ENCODE results near the gene PDE11A.

PDE11A gene

DNA sequence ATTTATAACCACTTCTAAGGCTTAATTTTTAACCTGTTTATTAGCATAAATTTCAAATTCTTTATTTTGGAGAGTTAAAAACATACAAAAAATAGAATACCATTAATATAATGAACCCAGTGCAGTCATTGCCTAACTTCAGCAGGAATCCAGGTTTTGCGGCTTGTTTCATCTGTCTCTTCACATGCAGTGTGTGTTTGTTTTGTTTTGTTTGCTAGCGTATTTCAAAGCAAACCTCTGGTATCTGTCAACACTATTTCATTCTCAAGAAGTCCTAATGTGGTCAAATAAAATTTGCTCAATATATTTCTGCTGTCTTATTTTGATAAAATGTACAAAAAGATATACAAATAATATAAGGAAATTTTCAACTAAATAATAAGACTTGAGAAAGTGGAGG is 351.5 kb downstream of the PDE11A start:
- DNase-seq, result no peak

DNA sequence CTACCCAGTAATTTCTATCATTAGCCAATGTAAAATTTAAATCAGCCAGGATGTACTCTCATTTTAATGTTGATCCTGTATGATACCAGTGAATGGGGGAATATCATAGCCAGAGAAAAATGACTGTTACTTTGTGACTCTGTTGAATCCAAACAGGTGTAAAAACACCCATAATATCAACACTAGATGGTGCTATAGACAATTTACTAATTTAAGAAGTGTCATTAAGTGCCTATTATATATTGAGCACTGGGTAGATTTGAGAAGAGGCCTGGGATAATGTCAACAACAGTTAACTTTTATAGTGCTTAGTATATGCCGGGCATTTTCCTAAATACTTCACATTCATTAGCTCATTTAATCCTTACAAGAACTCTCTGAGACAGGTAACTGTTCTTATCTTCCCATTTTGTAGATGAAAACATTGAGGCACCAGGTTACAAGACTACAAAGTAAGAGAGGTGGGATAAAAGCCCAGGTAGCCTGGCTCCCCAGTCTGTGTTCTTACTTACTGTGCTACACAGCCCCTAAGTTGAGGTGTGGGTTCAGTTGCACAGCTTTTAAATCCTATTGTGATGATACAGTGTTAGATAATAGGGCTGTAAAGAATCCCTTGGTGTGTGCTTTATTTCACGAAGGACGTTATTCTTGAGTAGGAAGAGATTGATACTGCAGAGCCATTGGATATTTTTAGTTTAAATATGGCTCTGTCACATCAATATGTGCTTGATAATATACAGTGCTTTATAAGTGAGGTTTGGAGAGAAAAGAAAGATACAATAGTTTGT is 354.6 kb downstream of the PDE11A start:
- no peak for DNase-seq

DNA sequence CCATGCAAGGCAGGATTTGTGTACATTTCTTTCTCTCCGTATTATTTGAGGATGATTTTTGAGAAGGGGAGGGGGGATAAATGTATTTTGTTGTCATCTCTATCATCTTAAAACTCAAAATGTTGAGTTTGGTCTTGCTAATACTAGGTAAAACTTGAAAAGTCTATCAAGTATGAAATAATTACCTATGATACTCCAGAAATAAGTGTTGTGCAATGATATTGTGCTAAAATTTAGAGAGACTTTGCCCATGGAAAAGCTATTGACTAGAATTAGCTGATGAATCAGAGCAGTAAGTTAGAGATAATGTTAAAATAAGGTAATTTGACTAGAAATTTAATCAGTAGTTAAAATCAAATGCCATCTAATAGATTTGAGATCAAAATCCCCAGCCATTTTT is 356.1 kb downstream of the PDE11A start:
- no peak for DNase-seq

- DNase-seq, result no peak
Measured at GRCh38 chr2:177715771-177716170, 356.8 kb downstream of the PDE11A start.

DNA sequence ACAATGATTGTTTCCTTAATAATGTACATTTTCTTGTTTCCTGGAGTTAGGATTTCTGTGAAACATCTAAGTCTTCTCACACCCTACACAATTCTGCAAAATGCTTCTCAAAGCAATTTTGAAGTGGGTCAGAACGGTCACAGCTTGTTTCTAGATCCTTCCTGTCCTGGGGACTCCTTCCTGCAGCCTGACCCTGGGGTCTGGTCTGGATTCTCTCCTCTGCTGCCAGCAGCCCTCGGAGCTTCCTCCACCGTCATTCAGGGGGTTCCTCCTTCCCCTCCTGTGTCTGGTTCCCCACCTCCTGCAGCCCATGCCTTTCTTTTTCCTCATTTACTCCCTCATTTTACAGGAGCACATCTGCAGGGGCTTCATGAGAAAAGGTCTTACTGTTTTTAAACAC is 357.9 kb downstream of the PDE11A start:
- no peak for DNase-seq

GRCh38 chr2:177712462-177712861 is 360.1 kb downstream of the PDE11A start:
- no peak for DNase-seq

GRCh38 chr2:177711483-177712265 is 360.9 kb downstream of the PDE11A start:
- no peak for DNase-seq

DNA sequence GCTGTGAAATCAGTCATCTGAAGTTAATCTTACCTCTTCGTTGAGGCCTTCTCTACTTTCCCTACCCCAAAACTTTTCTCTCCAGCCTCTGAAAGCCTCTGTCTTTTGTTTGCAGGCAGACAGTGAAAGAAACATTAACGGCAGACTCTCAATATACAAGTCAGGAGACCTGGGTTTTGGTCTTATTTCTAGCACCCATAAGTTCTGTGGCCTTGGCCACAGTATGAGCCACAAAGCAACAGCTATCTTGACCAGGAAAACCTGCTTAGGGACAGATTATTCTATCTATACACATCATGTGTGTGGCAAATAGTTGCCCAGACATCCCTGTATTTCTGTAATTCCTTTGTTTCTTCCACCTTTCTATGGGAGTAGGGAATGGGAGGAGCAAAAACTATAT is 361.7 kb downstream of the PDE11A start:
- DNase-seq, result no peak

- DNase-seq, result no peak
Measured at GRCh38 chr2:177709986-177710401, 362.6 kb downstream of the PDE11A start.

DNA sequence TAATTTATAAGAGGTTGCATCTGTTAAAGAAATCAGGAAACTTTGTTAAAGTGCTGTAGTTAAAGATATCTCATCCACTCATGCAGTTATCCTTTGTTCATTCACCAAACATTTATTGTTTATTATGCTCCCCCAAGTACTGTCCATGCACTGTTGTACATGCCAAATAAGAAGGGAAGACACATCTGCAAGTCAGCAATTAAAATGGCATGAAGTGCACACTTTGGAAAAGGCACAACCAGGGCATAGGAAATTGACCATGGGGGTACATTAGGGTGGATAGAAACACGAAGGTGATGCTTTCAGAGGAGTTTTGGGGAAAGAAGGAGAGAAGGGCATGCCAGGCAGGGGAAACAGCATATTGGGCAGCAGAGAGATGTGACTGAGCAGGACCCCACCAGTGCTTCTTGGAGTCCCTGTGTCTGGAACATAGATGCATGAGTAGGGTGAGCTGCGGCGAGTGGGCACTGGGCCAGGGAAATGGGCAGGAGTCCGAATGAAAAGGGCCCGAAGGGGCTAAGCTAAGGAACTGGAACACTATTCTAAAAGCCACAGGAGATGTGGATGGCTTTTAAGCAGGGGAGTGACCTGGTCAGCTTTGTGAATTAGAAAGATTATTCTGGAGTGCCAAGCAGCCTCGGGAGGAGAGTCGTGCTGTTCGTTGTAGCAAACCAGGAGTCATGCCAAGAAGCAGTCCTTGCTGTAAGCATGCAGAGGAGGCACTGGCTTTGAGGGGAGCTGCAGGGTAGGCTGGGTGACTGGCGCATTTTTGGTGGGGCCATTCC is 363.7 kb downstream of the PDE11A start:
- DNase-seq, result no peak

DNA sequence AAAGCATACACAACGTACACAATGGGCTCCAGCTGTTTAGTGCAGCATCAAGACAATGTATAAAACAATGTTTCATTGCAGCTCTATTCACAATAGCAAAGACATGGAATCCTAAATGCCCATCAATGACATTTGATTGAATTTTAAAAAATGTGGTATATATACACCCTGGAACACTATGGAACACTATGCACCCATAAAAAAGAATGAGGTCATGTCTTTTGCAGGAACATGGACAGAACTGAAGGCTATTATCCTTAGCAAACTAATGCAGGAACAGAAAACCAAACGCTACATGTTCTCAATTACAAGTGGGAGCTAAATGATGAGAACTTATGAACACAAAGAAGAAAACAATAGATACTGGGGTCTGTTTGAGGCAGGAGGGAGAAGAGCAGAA is 364.5 kb downstream of the PDE11A start:
- DNase-seq, result no peak

DNA sequence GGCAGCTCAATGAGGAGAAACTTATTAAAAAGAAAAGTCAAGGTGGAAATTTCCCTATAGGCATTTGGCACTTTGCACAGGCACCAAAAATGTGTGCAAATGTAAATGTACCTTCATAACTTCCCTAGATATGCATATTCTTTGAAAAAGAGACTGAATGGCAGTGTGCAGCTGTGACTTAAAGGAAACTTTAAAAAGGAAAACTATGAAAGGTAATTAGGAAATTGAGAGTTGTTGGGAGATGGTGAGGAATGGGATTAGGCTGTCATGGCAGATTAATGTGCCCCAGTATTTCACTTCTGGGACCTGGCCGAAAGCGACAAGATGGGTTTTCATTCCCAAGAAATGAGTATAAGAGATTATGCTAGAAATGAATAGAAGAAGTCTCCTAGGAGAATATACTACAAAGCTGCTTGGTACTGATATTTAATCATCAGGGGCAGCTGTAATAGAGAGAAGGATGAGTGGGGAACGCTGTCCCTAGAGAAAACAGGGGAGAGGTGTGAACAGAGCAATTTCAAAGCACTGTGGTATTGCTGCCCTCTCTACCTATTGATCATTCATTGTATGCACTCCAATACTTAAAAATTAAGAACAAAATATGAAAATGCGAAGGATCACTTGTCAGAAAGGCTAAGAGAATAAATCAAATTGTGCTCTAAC is 366.9 kb downstream of the PDE11A start:
- no peak for DNase-seq

- no peak for DNase-seq
Measured at GRCh38 chr2:177703159-177703558, 369.4 kb downstream of the PDE11A start.

GRCh38 chr2:177698281-177698680 is 374.3 kb downstream of the PDE11A start:
- DNase-seq, result no peak

GRCh38 chr2:177694348-177694747 is 378.2 kb downstream of the PDE11A start:
- DNase-seq, result no peak

DNA sequence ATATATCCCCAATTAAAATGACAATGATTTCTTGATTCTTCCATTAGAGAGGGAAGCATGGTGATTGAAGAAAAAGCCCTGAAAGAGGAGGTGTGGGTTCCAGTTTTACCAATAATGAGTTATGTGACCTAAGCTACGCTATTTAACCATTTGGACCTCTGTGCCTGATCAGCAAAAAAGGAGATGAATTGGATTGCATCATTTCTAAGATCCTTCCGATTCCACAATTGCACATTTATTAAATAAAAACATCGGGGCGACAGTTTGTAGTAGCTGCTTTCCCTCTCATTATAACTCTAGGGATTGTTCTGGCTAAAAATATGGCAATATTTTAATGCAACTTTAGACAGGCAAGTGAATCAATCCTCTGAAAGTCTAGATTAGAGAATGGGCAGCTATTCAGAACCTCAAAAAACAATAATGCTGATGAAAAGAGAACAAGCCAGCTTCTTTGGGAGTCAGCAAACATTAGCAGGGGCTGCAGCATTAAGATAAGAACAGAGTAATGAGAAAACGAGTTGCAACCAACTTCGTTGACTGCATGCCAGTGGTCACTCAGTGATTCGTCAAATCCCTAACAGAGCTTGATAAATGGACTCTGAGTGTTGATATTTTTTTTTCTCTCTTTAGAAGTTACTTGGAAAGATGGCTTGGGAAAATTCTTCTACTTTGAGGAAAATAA is 378.8 kb downstream of the PDE11A start:
- no peak for DNase-seq

DNA sequence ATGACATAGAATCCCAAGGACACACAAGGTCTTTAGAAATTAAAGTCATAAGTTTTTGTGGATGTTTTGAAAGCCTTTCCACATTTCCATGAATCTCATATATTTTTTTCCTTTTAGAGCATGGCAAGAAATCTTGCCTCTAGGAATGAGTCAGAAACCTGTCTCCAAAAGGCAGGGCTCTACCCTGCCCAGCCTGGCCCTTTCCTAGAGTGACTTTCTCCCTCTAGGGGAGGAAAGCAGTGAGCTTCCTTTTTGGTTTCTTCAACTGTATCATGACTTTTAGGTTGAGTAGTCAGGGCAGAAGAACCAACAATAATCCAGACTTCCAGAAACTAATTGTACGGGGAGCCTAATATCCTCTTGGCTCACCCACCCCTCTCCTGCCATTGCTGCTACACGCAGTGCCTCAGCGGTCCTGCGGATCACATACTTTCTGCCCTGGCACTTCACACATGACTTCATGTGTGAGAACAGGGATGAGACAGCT is 379.8 kb downstream of the PDE11A start:
- DNase-seq, result no peak

DNA sequence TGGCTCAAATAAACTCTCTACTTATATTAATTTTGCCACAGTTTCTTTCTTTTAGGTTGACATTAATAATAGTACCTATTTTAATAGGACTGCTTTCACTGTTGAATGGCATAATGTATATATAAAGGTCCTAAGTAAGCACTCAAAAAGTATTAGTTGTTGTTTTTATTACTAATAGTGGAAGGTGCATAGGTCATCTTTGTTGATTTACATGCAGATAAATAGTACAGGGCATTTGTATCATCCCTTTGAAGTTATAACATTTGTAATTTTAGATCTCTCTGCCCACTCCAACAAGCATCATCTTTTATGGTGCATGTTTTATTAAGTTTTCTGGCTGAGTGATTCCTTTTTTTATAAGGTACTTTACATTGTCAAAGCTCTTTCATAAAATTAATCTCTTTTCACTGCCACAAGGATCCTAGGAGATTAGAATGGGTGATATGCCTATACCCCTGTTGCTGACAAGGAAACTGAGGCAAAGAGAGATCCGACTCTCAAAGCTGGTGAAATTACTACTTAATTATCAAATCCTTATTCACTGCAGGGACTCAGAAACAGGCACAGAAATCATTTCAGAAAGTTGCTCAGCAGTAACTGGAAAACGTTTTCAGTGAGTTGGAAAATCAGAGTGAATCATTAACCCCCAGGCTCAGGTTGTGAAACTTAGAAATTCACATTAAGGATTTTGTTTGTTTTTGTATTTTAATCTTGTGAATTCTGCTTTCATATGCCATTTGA is 380.4 kb downstream of the PDE11A start:
- DNase-seq, result no peak

DNA sequence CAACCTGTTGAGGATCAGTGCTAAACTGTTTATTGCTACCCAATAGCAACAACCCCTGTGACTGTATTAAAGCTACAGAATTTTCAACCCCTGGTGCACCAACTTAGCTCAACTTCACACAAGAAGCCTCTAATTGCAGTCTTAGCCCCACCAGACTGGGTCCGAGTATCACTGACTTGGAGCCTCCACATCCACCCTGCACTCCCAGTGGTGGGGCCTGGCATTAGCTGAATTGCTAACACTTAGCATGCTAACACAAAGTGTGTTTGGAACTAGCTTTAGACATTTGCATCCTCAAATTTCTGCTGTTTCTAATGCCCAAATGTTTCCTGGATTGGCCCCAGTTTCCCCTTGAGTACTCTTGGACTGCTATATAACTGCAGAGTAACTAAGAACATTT is 381.4 kb downstream of the PDE11A start:
- no peak for DNase-seq

DNA sequence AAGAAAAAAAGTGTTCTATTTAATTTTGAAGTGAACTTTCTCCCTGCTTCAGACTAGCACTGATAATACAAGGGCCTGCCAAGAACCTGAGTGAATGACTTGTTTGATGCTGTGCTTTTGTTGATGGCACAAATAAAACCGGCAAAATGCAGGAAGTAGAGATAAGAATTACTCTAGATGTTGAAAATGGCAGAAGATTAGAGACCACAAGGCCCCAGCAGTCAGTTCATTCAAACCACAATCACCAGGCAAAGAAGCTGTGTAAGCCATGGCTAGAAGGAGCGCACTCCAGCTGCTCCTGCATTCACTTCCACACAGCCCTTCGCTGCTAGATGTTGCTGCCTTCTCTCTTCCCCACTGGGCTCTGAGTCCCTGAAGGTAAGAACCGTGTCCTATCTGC is 383.0 kb downstream of the PDE11A start:
- DNase-seq, result no peak

DNA sequence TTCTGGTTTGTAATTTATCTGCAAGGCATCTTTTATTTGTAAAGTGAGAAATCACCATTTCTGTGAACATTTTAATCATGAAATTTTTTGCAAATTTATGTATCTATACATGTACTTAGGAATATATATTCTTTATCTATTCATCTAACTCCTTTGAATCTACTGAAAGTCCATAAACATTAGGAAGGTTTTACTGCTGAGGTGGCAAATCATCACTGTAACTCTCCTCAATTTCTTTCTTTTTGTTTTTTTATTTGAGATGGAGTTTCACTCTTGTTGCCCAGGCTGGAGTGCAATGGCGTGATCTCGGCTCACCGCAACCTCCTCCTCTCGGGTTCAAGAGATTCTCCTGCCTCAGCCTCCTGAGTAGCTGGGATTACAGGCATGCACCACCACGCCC is 383.7 kb downstream of the PDE11A start:
- DNase-seq, result no peak

DNA sequence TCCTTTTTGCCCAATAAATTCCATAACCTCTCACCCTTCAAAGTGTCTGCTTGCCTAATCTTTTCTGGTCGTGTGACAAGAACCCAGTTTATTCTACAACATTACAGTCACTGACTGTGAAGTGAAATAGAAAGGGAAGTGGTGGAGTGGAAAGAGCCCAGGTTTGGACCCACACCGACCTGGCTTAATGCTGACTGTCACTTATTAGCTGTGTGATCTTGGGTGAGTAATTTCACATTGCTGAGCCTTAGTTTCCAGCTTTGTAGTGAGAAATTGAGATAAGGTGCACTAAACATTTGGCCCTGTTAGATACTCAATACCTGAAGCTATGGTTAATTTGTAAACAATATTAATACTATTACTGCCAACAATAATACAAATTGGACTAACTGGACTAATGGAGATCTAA is 388.9 kb downstream of the PDE11A start:
- no peak for DNase-seq

Measured in CD4-positive, alpha-beta T cell treated with Interleukin-10 for 1 hour (primary cell).